Measurements from ENCODE around the gene FANCG. TPM values are rescaled to one million over a fixed set of nuclear protein-coding genes. Genes with fewer than 3 reads are reported as not detected.
A peak's percentile ranks its signal among the peaks of the same experiment; 100 is the strongest.

Gene FANCG
- total RNA-seq, 1 experiment from 2014 or later = 73.8 TPM

DNA sequence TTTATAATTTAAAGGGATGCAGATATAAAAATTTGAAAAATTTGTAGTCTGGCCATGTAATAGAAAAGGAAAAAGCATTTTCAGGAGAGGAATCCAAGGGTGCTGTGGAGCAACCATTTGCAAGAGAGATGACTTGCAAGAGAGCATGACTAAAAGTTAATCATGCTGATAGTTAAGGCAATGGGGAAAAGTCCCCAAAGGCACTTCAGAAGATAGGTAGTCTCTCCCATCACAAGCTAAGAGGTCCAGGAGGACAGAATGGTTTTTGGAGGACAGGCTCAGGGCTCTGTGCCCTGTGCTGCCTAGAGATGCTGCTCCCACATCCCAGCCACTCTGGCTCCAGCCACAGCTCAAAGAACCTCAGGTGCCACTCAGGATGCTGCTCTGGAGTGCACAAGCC is 51.4 kb downstream of the FANCG start:
- BruUV-seq (replicated peaks) = no TSS peak
- no peaks in the 10 kb centered on the region for H3K9me3 ChIP-seq (ENCODE audit: control insufficient read depth, insufficient read depth, low read depth, low read length)
- POLR2A ChIA-PET = no interaction called here
- in situ Hi-C loops (cut with HindIII; ENCODE audit: low pct_unique_long_range_greater_than_20kb, low sequenced_read_pairs) = no loop called here
- ATAC-seq = no peak
- no peak overlapping the region for H3K27ac ChIP-seq (ENCODE audit: low read length)
- peaks cover 12% of the 10 kb centered on the region for H3K4me1 ChIP-seq (ENCODE audit: control insufficient read depth, insufficient read depth, low read length)
- TF ChIP-seq TCF7L2 (IDR thresholded peaks at IDR 0.05; ENCODE audit: low read depth, low read length) (no peak), SIN3A (IDR thresholded peaks at IDR 0.05; ENCODE audit: borderline replicate concordance, insufficient read depth, low read depth, low read length) (no peak)
- no peak overlapping the region for H3K4me3 ChIP-seq (ENCODE audit: low read depth in 2 of 2, low read length in 2 of 2)
- intact Hi-C loops (cut with micrococcal nuclease; ENCODE audit: unreplicated experiment) = no loop called here
- H3K27me3 ChIP-seq (ENCODE audit: control insufficient read depth, insufficient read depth, low read length) = no peaks in the 10 kb centered on the region
- CTCF ChIA-PET = no interaction called here
- no peak for DNase-seq (ENCODE audit: low read depth, low spot score)
- no peaks in the 10 kb centered on the region for H3K36me3 ChIP-seq (ENCODE audit: control insufficient read depth, insufficient read depth, low read length)

GRCh38 chr9:35027860-35028259 is 51.9 kb downstream of the FANCG start:
- Histone ChIP-seq H3K4me1 (ENCODE audit: control insufficient read depth, insufficient read depth, low read length) (peaks cover 12% of the 10 kb centered on the region), H3K27me3 (ENCODE audit: control insufficient read depth, insufficient read depth, low read length) (no peaks in the 10 kb centered on the region), H3K9me3 (ENCODE audit: control insufficient read depth, insufficient read depth, low read depth, low read length) (no peaks in the 10 kb centered on the region), H3K36me3 (ENCODE audit: control insufficient read depth, insufficient read depth, low read length) (no peaks in the 10 kb centered on the region), H3K27ac (ENCODE audit: low read length) (no peak overlapping the region), H3K4me3 (ENCODE audit: low read depth in 2 of 2, low read length in 2 of 2) (no peak overlapping the region)
- no peak for DNase-seq (ENCODE audit: low read depth, low spot score)
- no TSS peak for BruUV-seq (replicated peaks)
- intact Hi-C loops (cut with micrococcal nuclease; ENCODE audit: unreplicated experiment) = no loop called here
- ATAC-seq = no peak
- TF ChIP-seq CTCF (IDR thresholded peaks at IDR 0.05) (no peak), TCF7L2 (IDR thresholded peaks at IDR 0.05; ENCODE audit: low read depth, low read length) (no peak)
- in situ Hi-C loops (cut with HindIII; ENCODE audit: low pct_unique_long_range_greater_than_20kb, low sequenced_read_pairs) = no loop called here
- ChIA-PET POLR2A (interaction anchor here (0.7 kb wide), 1 partner anchor 67 kb away, joined by 11 read pairs; no protein-coding TSS in a partner anchor), CTCF (no interaction called here)

GRCh38 chr9:35027374-35027773 is 52.4 kb downstream of the FANCG start:
- Histone ChIP-seq H3K27ac (ENCODE audit: low read length) (peak overlapping the region; percentile 14; the same call in 1 of the 2 replicates), H3K4me1 (ENCODE audit: control insufficient read depth, insufficient read depth, low read length) (peaks cover 12% of the 10 kb centered on the region), H3K9me3 (ENCODE audit: control insufficient read depth, insufficient read depth, low read depth, low read length) (no peaks in the 10 kb centered on the region), H3K36me3 (ENCODE audit: control insufficient read depth, insufficient read depth, low read length) (no peaks in the 10 kb centered on the region), H3K4me3 (ENCODE audit: low read depth in 2 of 2, low read length in 2 of 2) (no peak overlapping the region), H3K27me3 (ENCODE audit: control insufficient read depth, insufficient read depth, low read length) (no peaks in the 10 kb centered on the region)
- no TSS peak for BruUV-seq (replicated peaks)
- intact Hi-C loops (cut with micrococcal nuclease; ENCODE audit: unreplicated experiment) = no loop called here
- TF ChIP-seq CTCF (IDR thresholded peaks at IDR 0.05) = no peak
- in situ Hi-C loops (cut with HindIII; ENCODE audit: low pct_unique_long_range_greater_than_20kb, low sequenced_read_pairs) = no loop called here
- POLR2A ChIA-PET = interaction anchor here (0.7 kb wide), 1 partner anchor 67 kb away, joined by 11 read pairs; no protein-coding TSS in a partner anchor
- DNase-seq (ENCODE audit: low read depth, low spot score) (no peak), ATAC-seq (no peak)
- CTCF ChIA-PET = no interaction called here

- Histone ChIP-seq H3K27me3 (ENCODE audit: control insufficient read depth, insufficient read depth, low read length) (no peaks in the 10 kb centered on the region), H3K27ac (ENCODE audit: low read length) (peak overlapping the region; percentile 14; the same call in 1 of the 2 replicates), H3K4me3 (ENCODE audit: low read depth in 2 of 2, low read length in 2 of 2) (no peak overlapping the region), H3K9me3 (ENCODE audit: control insufficient read depth, insufficient read depth, low read depth, low read length) (no peaks in the 10 kb centered on the region), H3K4me1 (ENCODE audit: control insufficient read depth, insufficient read depth, low read length) (peaks cover 12% of the 10 kb centered on the region), H3K36me3 (ENCODE audit: control insufficient read depth, insufficient read depth, low read length) (no peaks in the 10 kb centered on the region)
- peak; percentile 70 for ATAC-seq
- BruUV-seq (replicated peaks) = no TSS peak
- TF ChIP-seq POLR2AphosphoS5 (IDR thresholded peaks at IDR 0.05; ENCODE audit: low read depth, low read length) (no peak), TCF7L2 (IDR thresholded peaks at IDR 0.05; ENCODE audit: low read depth, low read length) (peak; percentile 33; the same call in 1 of the 2 replicates)
- intact Hi-C loops (cut with micrococcal nuclease; ENCODE audit: unreplicated experiment) = loop anchor here (1.0 kb wide), 1 partner anchor 30 kb away; no protein-coding TSS in a partner anchor
- ChIA-PET POLR2A (interaction anchor here (0.6 to 1.1 kb wide), 2 partner anchors 13 to 37 kb away, joined by 4 to 8 read pairs; partner anchors contain the start of gene DNAJB5), CTCF (no interaction called here)
- DNase-seq (ENCODE audit: low read depth, low spot score) = no peak
- in situ Hi-C loops (cut with HindIII; ENCODE audit: low pct_unique_long_range_greater_than_20kb, low sequenced_read_pairs) = no loop called here
Observed at GRCh38 chr9:35026671-35027070, 53.1 kb downstream of the FANCG start.

Other genes with a start within 250 kb of the FANCG start
- gene PHF24, start 121.7 kb downstream of the FANCG start, total RNA-seq (2021; ENCODE audit: unreplicated experiment) = 0.08 TPM
- 9.7 TPM for gene DNAJB5, start 90.2 kb downstream of the FANCG start, total RNA-seq (2021; ENCODE audit: unreplicated experiment)
- gene VCP, start 7.3 kb downstream of the FANCG start, total RNA-seq (2021; ENCODE audit: unreplicated experiment) = 472 TPM
- gene PIGO, start 16.6 kb upstream of the FANCG start, total RNA-seq (2021; ENCODE audit: unreplicated experiment) = 58.7 TPM
- gene STOML2, start 23.2 kb upstream of the FANCG start, total RNA-seq (2021; ENCODE audit: unreplicated experiment) = 264 TPM
- 23.6 TPM for gene ATOSB, start 35.9 kb upstream of the FANCG start, total RNA-seq (2021; ENCODE audit: unreplicated experiment)
- gene UNC13B, start 82.1 kb upstream of the FANCG start, total RNA-seq (2021; ENCODE audit: unreplicated experiment) = 35.2 TPM

Measured in Panc1 (cell line).